GM12875 (cell line): ENCODE results near the gene DENND1A.

Source experiments
- H3K4me3 ChIP-seq: one replicate; pipeline ENCODE4 v1.5.1; 2011; ENCODE audit warnings: low read depth, low read length, control low read depth
- CTCF ChIP-seq: IDR thresholded peaks from 2 replicates; pipeline ENCODE4 v1.5.1; 2011; ENCODE audit warnings: low read depth, mild to moderate bottlenecking, control low read depth, inconsistent platforms, low read length, moderate library complexity, borderline replicate concordance; ENCODE audit not compliant: insufficient read depth

Gene DENND1A

GRCh38 chr9:123485216-123485615 is 444.7 kb downstream of the DENND1A start:
- no peak for TF ChIP-seq CTCF
- no peak overlapping the region for H3K4me3 ChIP-seq

- no peak overlapping the region for H3K4me3 ChIP-seq
- TF ChIP-seq CTCF: no peak
These were observed 445.8 kb downstream of the DENND1A start for GRCh38 chr9:123484130-123484529.

- no peak for TF ChIP-seq CTCF
These were observed 446.6 kb downstream of the DENND1A start for GRCh38 chr9:123483191-123483803.

DNA sequence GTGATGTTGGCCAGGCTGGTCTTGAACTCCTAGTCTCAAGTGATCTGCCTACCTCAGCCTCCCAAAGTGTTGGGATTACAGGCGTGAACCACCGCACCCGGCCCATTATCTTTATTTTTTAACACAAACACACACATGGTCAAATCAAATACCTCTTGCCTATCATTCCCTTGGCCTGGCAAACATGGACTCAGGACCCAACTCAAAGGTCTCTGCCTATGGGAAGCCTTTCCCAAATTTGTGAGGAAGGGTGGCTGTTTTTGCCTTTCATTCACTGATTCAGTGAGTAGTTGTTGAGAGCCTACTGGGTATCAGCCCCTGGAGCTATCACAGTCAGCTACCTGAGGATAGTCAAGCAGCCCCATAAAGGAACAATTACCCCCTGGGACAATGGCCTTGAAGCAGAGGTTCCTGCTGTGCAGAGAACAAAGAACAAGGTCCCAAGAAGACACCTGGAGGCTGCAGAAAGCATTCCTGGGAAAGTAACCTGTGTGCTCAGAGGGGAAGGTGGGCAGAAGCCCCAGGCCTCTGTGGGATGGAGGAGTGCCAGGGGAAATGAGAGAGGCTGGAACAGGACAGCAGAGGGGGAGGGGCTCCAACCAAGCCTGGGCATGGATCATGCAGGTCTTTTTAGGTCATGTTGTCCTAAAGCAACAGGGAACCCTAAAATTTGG is 447.5 kb downstream of the DENND1A start:
- H3K4me3 ChIP-seq: no peak overlapping the region
- no peak for TF ChIP-seq CTCF

More at GRCh38 chr9:123483191-123483803, 446.6 kb downstream of the DENND1A start:
- H3K4me3 ChIP-seq: no peak overlapping the region

GRCh38 chr9:123481209-123481865 is 448.6 kb downstream of the DENND1A start:
- H3K4me3 ChIP-seq: no peak overlapping the region
- TF ChIP-seq CTCF: no peak

DNA sequence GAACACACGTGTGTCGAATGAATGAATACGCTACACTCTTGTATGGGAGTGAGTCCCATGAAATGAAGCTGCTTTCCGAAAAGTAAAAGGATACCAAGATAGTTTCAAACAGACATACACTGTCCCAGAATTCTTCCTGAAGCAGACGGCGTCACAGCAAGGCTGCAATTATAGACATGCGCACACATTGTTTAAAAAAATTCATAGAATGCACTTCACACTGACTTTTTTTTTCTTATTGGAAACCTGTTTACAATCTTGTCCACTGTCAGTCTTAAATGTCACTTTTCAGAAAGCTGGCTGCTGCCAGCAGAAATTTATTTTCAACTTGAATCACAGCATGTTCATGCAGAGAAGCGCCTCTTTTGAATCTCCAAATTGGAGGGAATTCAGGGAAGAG is 449.1 kb downstream of the DENND1A start:
- no peak for TF ChIP-seq CTCF
- no peak overlapping the region for H3K4me3 ChIP-seq
